Mammary epithelial cell (primary cell): Measurements from ENCODE around the gene FUT3.

Experiments used
- EZH2 ChIP-seq: IDR thresholded peaks from 2 replicates; pipeline ENCODE4 v1.6.1; 2012; ENCODE audit warnings: low read length, inconsistent platforms, borderline replicate concordance
- TF ChIP-seq, protein P1 (sequence below), 2 donors: IDR thresholded peaks in 1 of 2; conservative IDR thresholded peaks in 1 of 2; 2 replicates each; pipeline ENCODE4 v1.5.1; 2011 to 2012; ENCODE audit warnings: inconsistent platforms in 2 of 2, low read length in 2 of 2, mild to moderate bottlenecking in 2 of 2, control low read depth in 1 of 2, low read depth in 1 of 2; ENCODE audit not compliant: insufficient read depth in 1 of 2; ENCODE audit errors: extremely low read depth in 1 of 2

DNA sequence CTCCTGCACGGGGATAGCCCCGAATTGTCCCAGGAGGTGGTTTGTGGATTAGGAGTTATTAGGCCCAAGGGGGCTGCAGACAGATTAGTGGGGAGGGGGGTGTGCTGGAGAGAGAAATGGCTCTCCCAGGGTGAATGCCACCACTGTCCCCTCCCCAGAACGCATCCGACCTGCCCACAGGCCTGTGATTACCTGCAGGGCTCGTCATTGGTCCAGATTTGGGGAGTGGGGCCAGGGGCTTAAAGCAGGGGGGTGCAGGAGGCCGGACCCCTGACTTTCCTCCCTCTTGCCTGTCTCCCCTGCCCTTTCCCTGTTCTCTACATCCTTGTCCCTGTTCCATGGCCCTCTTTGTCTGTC lies 45.1 kb downstream of the FUT3 start:
- TF ChIP-seq, protein P1, sequence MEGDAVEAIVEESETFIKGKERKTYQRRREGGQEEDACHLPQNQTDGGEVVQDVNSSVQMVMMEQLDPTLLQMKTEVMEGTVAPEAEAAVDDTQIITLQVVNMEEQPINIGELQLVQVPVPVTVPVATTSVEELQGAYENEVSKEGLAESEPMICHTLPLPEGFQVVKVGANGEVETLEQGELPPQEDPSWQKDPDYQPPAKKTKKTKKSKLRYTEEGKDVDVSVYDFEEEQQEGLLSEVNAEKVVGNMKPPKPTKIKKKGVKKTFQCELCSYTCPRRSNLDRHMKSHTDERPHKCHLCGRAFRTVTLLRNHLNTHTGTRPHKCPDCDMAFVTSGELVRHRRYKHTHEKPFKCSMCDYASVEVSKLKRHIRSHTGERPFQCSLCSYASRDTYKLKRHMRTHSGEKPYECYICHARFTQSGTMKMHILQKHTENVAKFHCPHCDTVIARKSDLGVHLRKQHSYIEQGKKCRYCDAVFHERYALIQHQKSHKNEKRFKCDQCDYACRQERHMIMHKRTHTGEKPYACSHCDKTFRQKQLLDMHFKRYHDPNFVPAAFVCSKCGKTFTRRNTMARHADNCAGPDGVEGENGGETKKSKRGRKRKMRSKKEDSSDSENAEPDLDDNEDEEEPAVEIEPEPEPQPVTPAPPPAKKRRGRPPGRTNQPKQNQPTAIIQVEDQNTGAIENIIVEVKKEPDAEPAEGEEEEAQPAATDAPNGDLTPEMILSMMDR (conservative IDR thresholded peaks at IDR 0.05 in 1 of 2, IDR thresholded peaks at IDR 0.05 in 1 of 2; ENCODE audit: extremely low read depth in 1 of 2, insufficient read depth in 1 of 2, low read depth in 1 of 2, low read length in 2 of 2), result no peak
- peak; percentile 4 for TF ChIP-seq EZH2
